Neuronal stem cell (in vitro differentiated cells): ENCODE data around the gene PAPPA2.

Experiments
- DNase-seq: peaks from one replicate; pipeline ENCODE4 v3.0.0-alpha.2; 2013; ENCODE audit warnings: low spot score
- H2AFZ ChIP-seq: one replicate; pipeline ENCODE4 v1.6.1; 2013; ENCODE audit warnings: mild to moderate bottlenecking, low read length, inconsistent platforms
- H2AK5ac ChIP-seq: 2 replicates; pipeline ENCODE4 v1.6.1; 2013; ENCODE audit warnings: low read depth, mild to moderate bottlenecking, inconsistent platforms, low read length, moderate library complexity, mixed read lengths
- H2BK120ac ChIP-seq: 2 replicates; pipeline ENCODE4 v1.6.1; 2013; ENCODE audit warnings: low read depth, mild to moderate bottlenecking, inconsistent platforms, low read length, moderate library complexity, mixed read lengths
- H2BK12ac ChIP-seq: one replicate; pipeline ENCODE4 v1.6.1; 2013; ENCODE audit warnings: low read length, inconsistent platforms
- H2BK15ac ChIP-seq: 2 replicates; pipeline ENCODE4 v1.6.1; 2013; ENCODE audit warnings: mild to moderate bottlenecking, low read length, inconsistent platforms, mixed read lengths
- H2BK5ac ChIP-seq: one replicate; pipeline ENCODE4 v1.6.1; 2013; ENCODE audit warnings: inconsistent platforms, mild to moderate bottlenecking, low read length, moderate library complexity
- H3K14ac ChIP-seq: one replicate; pipeline ENCODE4 v1.6.1; 2013; ENCODE audit warnings: low read length, inconsistent platforms
- H3K18ac ChIP-seq: 2 replicates; pipeline ENCODE4 v1.6.1; 2013; ENCODE audit warnings: low read length, inconsistent platforms
- H3K23ac ChIP-seq: 2 replicates; pipeline ENCODE4 v1.6.1; 2013; ENCODE audit warnings: low read depth, mild to moderate bottlenecking, mixed read lengths, low read length, inconsistent platforms; ENCODE audit not compliant: poor library complexity
- H3K27ac ChIP-seq: replicated peaks from 3 replicates; pipeline ENCODE4 v1.5.1; 2013; ENCODE audit warnings: low read length, inconsistent platforms
- H3K27me3 ChIP-seq, 3 experiments: 2 replicates each; pipeline ENCODE4 v1.6.1; 2013; ENCODE audit warnings: low read length in 3 of 3, mild to moderate bottlenecking in 2 of 3, inconsistent platforms in 1 of 3, low read depth in 1 of 3, mixed read lengths in 1 of 3, moderate library complexity in 1 of 3; ENCODE audit not compliant: control insufficient read depth in 3 of 3, insufficient read depth in 3 of 3
- H3K36me3 ChIP-seq, 2 donors: replicated peaks in 1 of 2; 2 replicates each; pipeline ENCODE4 v1.6.1; 2013; ENCODE audit warnings: low read length in 2 of 2; ENCODE audit not compliant: control insufficient read depth in 2 of 2, insufficient read depth in 2 of 2
- H3K4ac ChIP-seq: 2 replicates; pipeline ENCODE4 v1.6.1; 2013; ENCODE audit warnings: inconsistent platforms, mild to moderate bottlenecking, low read length, moderate library complexity
- H3K4me1 ChIP-seq, 2 donors: 1 replicate in 1 of 2; 2 replicates in 1 of 2; pipeline ENCODE4 v1.6.1; 2013; ENCODE audit warnings: low read length in 2 of 2, low read depth in 1 of 2; ENCODE audit not compliant: control insufficient read depth in 2 of 2, insufficient read depth in 1 of 2
- H3K4me2 ChIP-seq: one replicate; pipeline ENCODE4 v1.6.1; 2013; ENCODE audit warnings: mild to moderate bottlenecking, low read length, inconsistent platforms; ENCODE audit not compliant: insufficient read depth, poor library complexity, severe bottlenecking
- H3K4me3 ChIP-seq, 2 donors: 2 replicates each; pipeline ENCODE4 v1.5.1; 2013; ENCODE audit warnings: low read length in 2 of 2, mild to moderate bottlenecking in 2 of 2, inconsistent platforms in 1 of 2, moderate library complexity in 1 of 2
- H3K79me1 ChIP-seq: one replicate; pipeline ENCODE4 v1.6.1; 2013; ENCODE audit warnings: low read depth, mild to moderate bottlenecking, inconsistent platforms, low read length, moderate library complexity
- H3K9ac ChIP-seq: one replicate; pipeline ENCODE4 v1.6.1; 2013; ENCODE audit warnings: mild to moderate bottlenecking, low read depth, low read length, inconsistent platforms; ENCODE audit not compliant: poor library complexity
- H3K9me3 ChIP-seq, 2 donors: replicated peaks in 1 of 2; 2 replicates each; pipeline versions ENCODE3 to v1.6.1; 2013; ENCODE audit warnings: low read length in 2 of 2, mild to moderate bottlenecking in 2 of 2, inconsistent platforms in 1 of 2, low read depth in 1 of 2, mixed read lengths in 1 of 2, moderate library complexity in 1 of 2; ENCODE audit not compliant: control insufficient read depth in 2 of 2, insufficient read depth in 1 of 2
- H4K8ac ChIP-seq: one replicate; pipeline ENCODE4 v1.6.1; 2013; ENCODE audit warnings: low read depth, mild to moderate bottlenecking, inconsistent platforms, low read length, moderate library complexity
- H4K91ac ChIP-seq: one replicate; pipeline ENCODE4 v1.6.1; 2013; ENCODE audit warnings: low read length, low read depth, mild to moderate bottlenecking, inconsistent platforms; ENCODE audit not compliant: poor library complexity
- WGBS, 2 donors: extraction: QIAGEN DNeasy Blood & Tissue Kit; methylation state at CpG; one replicate each; pipeline ENCODE4 v1.1.7; 2013; ENCODE audit warnings: missing lambda C conversion rate in 2 of 2, mixed read lengths in 1 of 2; ENCODE audit not compliant: insufficient read length in 2 of 2, insufficient replicate concordance in 1 of 2; ENCODE audit errors: extremely low coverage in 2 of 2; 5-methylcytosine and 5-hydroxymethylcytosine counted together

Gene PAPPA2

GRCh38 chr1:176795929-176796328, 333.0 kb downstream of the PAPPA2 start:
- no peak overlapping the region for H2BK12ac ChIP-seq
- H3K9ac ChIP-seq = no peak overlapping the region
- no peaks in the 10 kb centered on the region for H3K27me3 ChIP-seq
- H3K23ac ChIP-seq = no peak overlapping the region
- H2BK15ac ChIP-seq = no peak overlapping the region
- WGBS, 2 donors = no CpG with 5 or more reads among the region's 2 CpGs
- H3K4me3 ChIP-seq = no peak overlapping the region
- no peak overlapping the region for H3K27ac ChIP-seq
- H3K4me1 ChIP-seq = peaks cover 0 to under 1% of the 10 kb centered on the region in 2 donors
- H3K18ac ChIP-seq = no peak overlapping the region
- H3K79me1 ChIP-seq = no peaks in the 10 kb centered on the region
- no peak overlapping the region for H4K91ac ChIP-seq
- H3K4ac ChIP-seq = no peak overlapping the region
- no peaks in the 10 kb centered on the region for H3K36me3 ChIP-seq
- no peak overlapping the region for H3K14ac ChIP-seq
- no peak for DNase-seq
- peaks cover 0 to 2% of the 10 kb centered on the region in 2 donors for H3K9me3 ChIP-seq
- no peak overlapping the region for H4K8ac ChIP-seq
- no peak overlapping the region for H2AK5ac ChIP-seq
- no peak overlapping the region for H3K4me2 ChIP-seq
- H2BK120ac ChIP-seq = no peak overlapping the region
- no peak overlapping the region for H2BK5ac ChIP-seq
- no peak overlapping the region for H2AFZ ChIP-seq

GRCh38 chr1:176796583-176796982, 333.6 kb downstream of the PAPPA2 start:
- H3K4me1 ChIP-seq = peaks cover 0 to 7% of the 10 kb centered on the region in 2 donors
- H2AK5ac ChIP-seq = no peak overlapping the region
- H3K79me1 ChIP-seq = no peaks in the 10 kb centered on the region
- 80% methylated on average over 1 of the region's 1 CpG; no CpG with 5 or more reads in 1 of the 2 donors for WGBS, 2 donors
- H2BK12ac ChIP-seq = no peak overlapping the region
- no peaks in the 10 kb centered on the region for H3K36me3 ChIP-seq
- H3K9me3 ChIP-seq = peaks cover 0 to 2% of the 10 kb centered on the region in 2 donors
- H3K4me2 ChIP-seq = no peak overlapping the region
- no peak overlapping the region for H4K8ac ChIP-seq
- no peak overlapping the region for H2AFZ ChIP-seq
- H3K27ac ChIP-seq = no peak overlapping the region
- no peak overlapping the region for H3K4ac ChIP-seq
- H3K14ac ChIP-seq = no peak overlapping the region
- no peak overlapping the region for H2BK120ac ChIP-seq
- H3K4me3 ChIP-seq = no peak overlapping the region
- no peak for DNase-seq
- no peak overlapping the region for H2BK5ac ChIP-seq
- H3K27me3 ChIP-seq = no peaks in the 10 kb centered on the region
- no peak overlapping the region for H3K23ac ChIP-seq
- H3K18ac ChIP-seq = no peak overlapping the region
- H4K91ac ChIP-seq = no peak overlapping the region
- no peak overlapping the region for H3K9ac ChIP-seq
- H2BK15ac ChIP-seq = no peak overlapping the region

- Histone ChIP-seq H3K4ac (no peak overlapping the region), H3K27ac (no peak overlapping the region), H3K36me3 (no peaks in the 10 kb centered on the region), H2BK12ac (no peak overlapping the region), H4K91ac (no peak overlapping the region), H2BK120ac (no peak overlapping the region), H2AFZ (no peak overlapping the region), H3K9me3 (peaks cover 0 to 2% of the 10 kb centered on the region in 2 donors), H3K27me3 (no peaks in the 10 kb centered on the region), H3K14ac (no peak overlapping the region), H3K18ac (no peak overlapping the region), H2BK15ac (no peak overlapping the region), H2AK5ac (no peak overlapping the region), H4K8ac (no peak overlapping the region), H3K23ac (no peak overlapping the region), H3K4me2 (no peak overlapping the region), H3K4me3 (no peak overlapping the region), H3K79me1 (no peaks in the 10 kb centered on the region), H2BK5ac (no peak overlapping the region), H3K4me1 (peaks cover 0 to 15% of the 10 kb centered on the region in 2 donors), H3K9ac (no peak overlapping the region)
- WGBS, 2 donors = no CpG with 5 or more reads among the region's 3 CpGs
- DNase-seq = no peak
These were observed 336.4 kb downstream of the PAPPA2 start for GRCh38 chr1:176799327-176799726.

GRCh38 chr1:176800978-176801513, 338.1 kb downstream of the PAPPA2 start:
- Histone ChIP-seq H3K14ac (no peak overlapping the region), H2BK15ac (no peak overlapping the region), H3K4me2 (no peak overlapping the region), H3K18ac (no peak overlapping the region), H2AFZ (peak overlapping the region; percentile 53), H4K91ac (peak overlapping the region; percentile 46), H3K27ac (no peak overlapping the region), H2BK120ac (no peak overlapping the region), H3K4me3 (no peak overlapping the region), H3K9me3 (peaks cover 0 to 2% of the 10 kb centered on the region in 2 donors), H2BK5ac (no peak overlapping the region), H2AK5ac (no peak overlapping the region), H3K4me1 (peaks cover 0 to 15% of the 10 kb centered on the region in 2 donors), H4K8ac (no peak overlapping the region), H3K27me3 (no peaks in the 10 kb centered on the region), H3K23ac (no peak overlapping the region), H3K4ac (no peak overlapping the region), H3K36me3 (no peaks in the 10 kb centered on the region), H2BK12ac (no peak overlapping the region), H3K79me1 (no peaks in the 10 kb centered on the region), H3K9ac (no peak overlapping the region)
- no CpG with 5 or more reads among the region's 5 CpGs for WGBS, 2 donors
- no peak for DNase-seq
